ENCODE results near the gene MMP17.

- TF ChIP-seq CTCF (IDR thresholded peaks at IDR 0.05; ENCODE audit: poor library complexity, severe bottlenecking) (no peak), TAF1 (IDR thresholded peaks at IDR 0.05; ENCODE audit: low read depth) (no peak), EZH2 (IDR thresholded peaks at IDR 0.05; ENCODE audit: borderline replicate concordance, insufficient read depth, low read length, poor library complexity, severe bottlenecking) (no peak)
Measured at GRCh38 chr12:131779027-131779426, 49.2 kb upstream of the MMP17 start.

Measured in neural cell (in vitro differentiated cells).